ENCODE data around the gene MYH10. TPM values are rescaled to one million over a fixed set of nuclear protein-coding genes. Genes with fewer than 3 reads are reported as not detected.

The MYH10 gene
- total RNA-seq, 3 donors from 2014 or later, result 2.2 to 3.2 (median 2.9) TPM

DNA sequence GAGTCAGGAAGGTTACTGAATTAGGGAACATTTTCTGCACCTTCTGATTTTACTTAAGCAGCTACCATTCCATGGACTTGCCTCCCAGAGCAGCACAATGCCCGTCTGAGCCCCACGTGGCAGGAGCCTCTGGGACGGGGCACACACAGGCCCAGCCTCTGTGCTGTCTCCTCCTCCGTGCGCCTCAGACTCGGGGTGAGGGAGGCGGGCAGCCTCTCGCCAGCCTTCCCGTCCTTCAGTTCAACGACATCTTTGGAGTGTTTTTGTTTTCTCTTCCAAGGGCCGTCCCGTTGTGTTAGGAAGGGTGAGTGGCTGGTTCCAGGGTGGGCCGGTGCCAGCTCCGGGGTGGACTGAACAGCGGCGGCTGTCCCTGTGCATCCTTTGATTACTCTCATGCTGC is 163.0 kb downstream of the MYH10 start:
- no peak for DNase-seq
- Mint-ChIP-seq H3K27me3 (ENCODE audit: low read depth) (no peaks in the 10 kb centered on the region), H3K36me3 (ENCODE audit: insufficient read depth) (peaks cover 38% of the 10 kb centered on the region), H3K4me1 (ENCODE audit: low read depth) (peaks cover 14% of the 10 kb centered on the region), H3K4me3 (no peak overlapping the region), H3K9me3 (no peaks in the 10 kb centered on the region)
- ATAC-seq, result no peak

DNA sequence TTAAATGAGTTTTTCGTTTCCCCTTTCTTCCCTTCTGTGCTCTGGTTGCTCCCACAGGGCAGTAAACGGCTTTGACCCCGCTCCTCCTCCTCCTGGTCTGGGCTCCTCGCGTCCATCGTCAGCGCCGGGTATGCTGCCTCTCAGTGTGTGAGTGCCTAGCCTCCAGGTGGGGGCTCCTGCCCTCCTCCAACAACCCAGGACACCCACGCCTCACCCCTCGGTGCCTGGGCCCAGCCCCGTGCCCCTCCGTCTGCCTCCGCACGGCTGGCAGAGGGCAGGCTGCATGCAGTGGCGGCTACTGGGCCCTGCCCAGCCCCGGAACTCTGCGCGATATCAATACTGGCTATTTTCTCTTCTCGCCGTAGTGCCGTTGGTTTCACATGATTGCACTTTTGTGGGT is 163.7 kb downstream of the MYH10 start:
- H3K4me3 Mint-ChIP-seq, result no peak overlapping the region
- H3K36me3 Mint-ChIP-seq (ENCODE audit: insufficient read depth), result peaks cover 38% of the 10 kb centered on the region
- ATAC-seq, result no peak
- H3K9me3 Mint-ChIP-seq, result no peaks in the 10 kb centered on the region
- no peak for DNase-seq
- no peaks in the 10 kb centered on the region for H3K27me3 Mint-ChIP-seq (ENCODE audit: low read depth)
- peaks cover 14% of the 10 kb centered on the region for H3K4me1 Mint-ChIP-seq (ENCODE audit: low read depth)

DNA sequence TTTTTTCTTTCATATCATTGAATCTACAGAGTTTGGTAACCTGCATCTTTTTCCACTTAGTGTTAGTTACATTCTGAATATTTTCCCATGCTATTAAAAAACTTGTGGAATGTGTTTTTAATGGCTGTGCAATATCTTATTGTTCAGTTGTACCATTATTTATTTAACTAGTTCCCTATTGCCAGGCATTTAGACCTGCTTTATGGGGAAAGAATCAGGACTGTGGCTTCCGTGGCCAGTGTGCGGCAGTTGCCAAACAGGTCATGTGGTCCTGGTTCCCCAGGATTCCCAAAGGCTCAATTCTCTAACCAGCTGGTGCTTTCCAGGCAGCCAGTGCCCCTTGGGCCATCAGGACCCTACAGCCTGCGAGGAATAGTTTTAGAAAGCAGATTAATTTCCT is 164.1 kb downstream of the MYH10 start:
- Mint-ChIP-seq H3K4me3 (no peak overlapping the region), H3K36me3 (ENCODE audit: insufficient read depth) (peaks cover 37% of the 10 kb centered on the region), H3K9me3 (no peaks in the 10 kb centered on the region), H3K27me3 (ENCODE audit: low read depth) (no peaks in the 10 kb centered on the region), H3K4me1 (ENCODE audit: low read depth) (peaks cover 14% of the 10 kb centered on the region)
- no peak for DNase-seq
- ATAC-seq, result no peak

DNA sequence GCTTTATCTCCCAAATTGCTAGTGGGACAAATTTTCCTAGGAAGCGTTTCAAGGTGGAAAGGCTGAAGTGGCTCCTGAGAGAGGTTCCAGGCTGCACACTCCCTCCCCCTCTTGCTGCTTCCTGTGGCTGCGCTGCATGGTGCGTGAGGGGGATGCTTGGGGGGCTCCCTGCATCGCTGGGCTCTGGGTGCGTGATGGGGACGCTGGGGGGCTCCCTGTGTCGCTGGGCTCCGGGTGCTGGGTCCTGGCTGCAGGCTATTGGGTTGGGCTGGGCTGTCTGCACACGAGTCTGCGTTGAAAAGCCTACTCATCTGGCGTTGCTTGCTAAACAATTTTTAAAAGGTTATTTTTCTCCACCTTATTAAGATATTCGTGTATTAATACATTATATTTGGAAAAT is 164.8 kb downstream of the MYH10 start:
- DNase-seq, result no peak
- no peak for ATAC-seq
- H3K9me3 Mint-ChIP-seq, result no peaks in the 10 kb centered on the region
- no peaks in the 10 kb centered on the region for H3K27me3 Mint-ChIP-seq (ENCODE audit: low read depth)
- no peak overlapping the region for H3K4me3 Mint-ChIP-seq
- peaks cover 14% of the 10 kb centered on the region for H3K4me1 Mint-ChIP-seq (ENCODE audit: low read depth)
- peaks cover 38% of the 10 kb centered on the region for H3K36me3 Mint-ChIP-seq (ENCODE audit: insufficient read depth)

DNA sequence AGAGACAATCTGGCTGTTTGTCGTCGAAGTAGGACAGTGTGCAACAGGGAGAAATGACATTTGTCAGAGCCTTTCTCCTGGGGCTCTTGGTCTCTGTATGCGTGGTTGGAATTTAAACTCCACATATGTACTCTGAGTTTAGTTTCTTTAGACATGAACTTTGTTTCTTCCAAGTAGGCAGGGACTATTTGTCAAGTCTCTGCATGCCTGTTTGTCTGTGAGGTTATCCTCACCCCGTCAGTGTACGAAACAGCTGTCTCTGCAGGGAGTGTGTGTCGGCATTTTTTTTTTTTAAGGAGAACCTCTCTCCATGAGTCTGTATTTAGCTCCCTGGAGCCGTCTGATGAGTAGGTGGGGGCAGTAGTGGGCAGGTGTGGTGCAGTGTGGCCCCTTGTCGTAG is 165.2 kb downstream of the MYH10 start:
- Mint-ChIP-seq H3K4me1 (ENCODE audit: low read depth) (peaks cover 14% of the 10 kb centered on the region), H3K27me3 (ENCODE audit: low read depth) (no peaks in the 10 kb centered on the region), H3K9me3 (no peaks in the 10 kb centered on the region), H3K36me3 (ENCODE audit: insufficient read depth) (peaks cover 39% of the 10 kb centered on the region), H3K4me3 (no peak overlapping the region)
- DNase-seq, result no peak
- ATAC-seq, result no peak

DNA sequence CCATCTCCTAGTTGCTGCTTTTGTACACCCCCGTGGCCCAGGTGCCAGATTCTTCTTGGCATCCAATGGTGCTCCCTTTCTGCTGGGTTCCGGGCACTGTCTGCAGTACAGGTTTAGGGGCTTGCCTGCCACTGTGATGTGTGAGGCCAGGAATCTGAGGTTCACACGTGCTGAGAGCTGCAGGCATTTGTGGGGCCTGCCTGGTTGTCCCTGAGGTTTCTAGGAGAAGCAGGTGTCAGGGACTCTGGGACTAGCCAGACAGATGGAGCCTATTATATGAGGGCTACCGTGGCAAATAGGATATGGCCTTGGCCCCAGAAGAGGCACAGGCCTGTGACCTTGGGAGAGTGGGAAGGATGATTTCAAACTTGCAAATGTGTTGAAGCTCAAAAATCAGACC is 165.6 kb downstream of the MYH10 start:
- H3K27me3 Mint-ChIP-seq (ENCODE audit: low read depth), result no peaks in the 10 kb centered on the region
- no peaks in the 10 kb centered on the region for H3K9me3 Mint-ChIP-seq
- ATAC-seq (no peak), DNase-seq (no peak)
- H3K4me1 Mint-ChIP-seq (ENCODE audit: low read depth), result peaks cover 14% of the 10 kb centered on the region
- H3K4me3 Mint-ChIP-seq, result no peak overlapping the region
- peaks cover 39% of the 10 kb centered on the region for H3K36me3 Mint-ChIP-seq (ENCODE audit: insufficient read depth)

DNA sequence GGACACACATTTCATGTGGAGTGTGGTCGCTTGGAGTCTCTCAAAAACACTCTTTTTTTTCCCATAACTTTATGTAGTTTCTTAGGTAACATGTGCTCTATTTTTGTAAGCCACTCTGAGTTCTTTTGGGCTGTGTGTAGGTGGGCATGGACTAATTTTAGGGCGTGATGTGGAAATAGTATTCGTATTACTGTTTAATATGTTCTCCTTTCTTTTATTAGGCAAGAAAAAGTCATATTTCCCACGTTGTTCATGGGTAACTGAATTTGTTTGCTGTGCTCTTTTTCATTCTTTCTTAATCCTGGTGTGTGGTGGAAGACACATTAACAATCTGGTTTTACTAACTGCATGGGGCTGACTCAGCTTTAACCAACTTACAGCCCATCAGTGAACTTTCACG is 167.4 kb downstream of the MYH10 start:
- H3K9me3 Mint-ChIP-seq, result no peaks in the 10 kb centered on the region
- no peaks in the 10 kb centered on the region for H3K27me3 Mint-ChIP-seq (ENCODE audit: low read depth)
- peaks cover 18% of the 10 kb centered on the region for H3K4me1 Mint-ChIP-seq (ENCODE audit: low read depth)
- DNase-seq (no peak), ATAC-seq (no peak)
- no peak overlapping the region for H3K4me3 Mint-ChIP-seq
- peaks cover 46% of the 10 kb centered on the region for H3K36me3 Mint-ChIP-seq (ENCODE audit: insufficient read depth)

DNA sequence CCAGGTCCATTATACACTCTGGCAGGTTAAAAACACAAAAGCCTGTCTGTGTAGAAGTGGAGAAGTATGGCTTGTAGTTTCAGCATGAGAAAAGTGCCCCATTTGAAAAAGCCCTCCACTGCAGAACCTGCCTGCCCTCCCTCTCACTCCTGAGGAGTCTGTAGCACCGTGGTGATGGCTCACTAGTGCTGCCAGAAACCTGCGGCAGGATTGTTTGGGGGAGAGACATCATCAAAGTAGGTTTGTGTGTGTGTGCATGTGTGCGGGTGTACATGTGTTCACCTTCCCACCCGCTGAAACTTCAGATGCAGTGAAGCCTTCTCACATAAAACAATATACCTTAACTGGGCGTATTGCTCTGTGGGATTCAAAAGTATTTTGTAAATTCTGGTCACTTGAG is 168.0 kb downstream of the MYH10 start:
- Mint-ChIP-seq H3K4me1 (ENCODE audit: low read depth) (peaks cover 20% of the 10 kb centered on the region), H3K9me3 (no peaks in the 10 kb centered on the region), H3K36me3 (ENCODE audit: insufficient read depth) (peaks cover 44% of the 10 kb centered on the region), H3K27me3 (ENCODE audit: low read depth) (no peaks in the 10 kb centered on the region), H3K4me3 (no peak overlapping the region)
- DNase-seq, result no peak
- no peak for ATAC-seq

DNA sequence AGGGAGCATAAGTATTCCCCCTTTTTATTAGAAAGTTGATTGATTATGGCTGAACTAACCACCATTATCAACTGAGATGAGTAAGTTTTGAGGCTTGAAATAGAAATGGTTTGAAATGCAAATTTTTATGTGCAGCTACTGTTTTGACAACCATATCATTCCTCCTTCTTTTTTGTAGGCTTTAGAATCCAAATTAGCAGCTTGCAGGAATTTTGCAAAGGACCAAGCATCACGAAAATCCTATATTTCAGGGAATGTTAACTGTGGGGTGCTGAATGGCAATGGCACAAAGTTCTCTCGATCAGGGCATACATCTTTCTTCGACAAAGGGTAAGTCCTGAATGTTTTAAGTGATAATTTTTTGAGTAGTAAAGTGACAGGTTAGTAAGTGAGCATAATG is 170.7 kb downstream of the MYH10 start:
- Mint-ChIP-seq H3K4me3 (no peak overlapping the region), H3K4me1 (ENCODE audit: low read depth) (peaks cover 21% of the 10 kb centered on the region), H3K9me3 (no peaks in the 10 kb centered on the region), H3K36me3 (ENCODE audit: insufficient read depth) (peaks cover 53% of the 10 kb centered on the region), H3K27me3 (ENCODE audit: low read depth) (no peaks in the 10 kb centered on the region)
- ATAC-seq (no peak), DNase-seq (no peak)

DNA sequence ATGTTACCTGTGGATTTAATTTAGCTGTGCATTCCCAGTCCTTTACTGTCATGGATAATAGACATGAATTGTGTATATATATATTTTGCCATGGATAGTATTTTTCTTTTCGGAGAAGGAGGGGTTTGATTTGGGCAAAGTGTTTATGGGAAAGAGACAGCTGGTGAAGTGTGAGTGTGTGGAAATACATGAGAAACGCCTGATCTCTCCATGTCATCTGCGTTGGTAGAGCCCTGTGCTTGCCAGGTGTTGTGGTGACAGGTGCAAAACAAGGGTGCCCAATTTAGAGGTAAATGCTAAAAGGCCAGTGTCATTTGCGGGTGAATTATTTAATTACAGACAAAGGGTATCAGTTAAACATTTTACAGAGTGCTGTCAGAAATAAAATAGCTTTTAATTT is 171.4 kb downstream of the MYH10 start:
- Mint-ChIP-seq H3K9me3 (no peaks in the 10 kb centered on the region), H3K27me3 (ENCODE audit: low read depth) (no peaks in the 10 kb centered on the region), H3K36me3 (ENCODE audit: insufficient read depth) (peaks cover 50% of the 10 kb centered on the region), H3K4me1 (ENCODE audit: low read depth) (peaks cover 18% of the 10 kb centered on the region), H3K4me3 (no peak overlapping the region)
- no peak for ATAC-seq
- no peak for DNase-seq

DNA sequence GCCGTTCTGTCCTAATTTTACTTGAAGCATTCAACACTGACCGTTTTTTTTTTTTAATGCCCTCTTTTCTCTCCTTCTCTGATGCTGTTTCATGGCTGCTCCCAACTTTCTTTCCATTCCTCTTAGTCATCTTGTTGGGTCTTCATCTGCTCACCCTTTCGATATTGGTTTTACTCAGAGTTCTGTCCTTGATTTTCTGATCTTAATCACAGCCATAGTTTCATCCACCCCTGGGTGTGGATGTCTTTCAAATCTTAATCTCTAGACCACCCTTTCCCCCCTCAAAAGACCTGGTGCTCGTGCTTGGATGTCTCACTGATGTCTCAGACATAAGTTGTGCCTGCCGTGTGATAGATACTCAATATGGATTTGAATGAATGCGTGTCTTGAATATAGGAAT is 172.4 kb downstream of the MYH10 start:
- DNase-seq (no peak), ATAC-seq (no peak)
- Mint-ChIP-seq H3K36me3 (ENCODE audit: insufficient read depth) (peaks cover 45% of the 10 kb centered on the region), H3K27me3 (ENCODE audit: low read depth) (no peaks in the 10 kb centered on the region), H3K4me3 (no peak overlapping the region), H3K9me3 (no peaks in the 10 kb centered on the region), H3K4me1 (ENCODE audit: low read depth) (peaks cover 15% of the 10 kb centered on the region)

DNA sequence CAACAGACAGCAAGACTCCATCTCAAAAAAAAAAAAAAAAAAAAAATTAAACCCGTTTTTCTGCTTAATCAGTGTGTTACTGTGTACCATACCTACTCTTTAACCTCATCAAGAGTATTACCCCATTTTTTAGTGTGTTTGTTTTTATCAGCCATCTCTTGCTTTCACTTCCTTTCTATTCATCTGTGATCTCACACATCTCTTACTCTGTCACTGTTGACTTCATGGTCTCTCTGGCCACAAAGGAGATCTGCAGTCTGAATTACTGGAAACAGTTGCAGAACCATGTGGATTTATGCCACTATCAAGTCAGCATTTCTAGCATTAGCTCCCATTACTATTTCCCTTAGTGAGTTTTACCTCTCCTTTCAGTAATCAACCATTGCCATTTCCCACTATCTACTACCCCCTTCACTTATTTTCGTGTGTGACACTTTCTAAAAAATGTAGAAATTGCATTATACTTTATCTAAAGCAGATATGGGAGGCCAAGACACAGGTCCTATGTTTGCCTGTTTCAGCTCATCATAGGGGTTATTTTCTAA is 174.8 kb downstream of the MYH10 start:
- no peak overlapping the region for H3K4me3 Mint-ChIP-seq
- peaks cover 49% of the 10 kb centered on the region for H3K36me3 Mint-ChIP-seq (ENCODE audit: insufficient read depth)
- no peaks in the 10 kb centered on the region for H3K9me3 Mint-ChIP-seq

DNA sequence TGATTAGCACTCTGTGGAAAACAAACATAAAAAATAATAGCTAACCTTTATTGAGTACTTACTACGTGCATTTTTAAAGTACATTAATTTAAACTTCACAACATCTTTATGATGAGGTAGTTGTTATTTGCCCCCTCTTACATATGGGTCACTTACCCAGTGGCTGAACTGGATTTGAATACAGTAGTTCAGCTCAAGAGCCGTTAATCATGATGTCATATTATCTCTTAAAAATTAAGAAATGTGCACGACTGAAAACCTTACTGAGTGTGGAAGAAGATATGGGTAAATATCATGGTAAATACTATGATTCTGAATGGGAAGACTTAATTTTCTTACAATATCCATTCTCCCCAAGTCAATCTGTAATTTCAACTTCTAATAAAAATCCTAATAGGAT is 177.2 kb downstream of the MYH10 start:
- ATAC-seq (no peak), DNase-seq (no peak)
- peaks cover 14% of the 10 kb centered on the region for H3K4me1 Mint-ChIP-seq (ENCODE audit: low read depth)
- H3K36me3 Mint-ChIP-seq (ENCODE audit: insufficient read depth), result peaks cover 49% of the 10 kb centered on the region
- H3K4me3 Mint-ChIP-seq, result no peak overlapping the region
- H3K27me3 Mint-ChIP-seq (ENCODE audit: low read depth), result no peaks in the 10 kb centered on the region
- no peaks in the 10 kb centered on the region for H3K9me3 Mint-ChIP-seq

More for the DNA sequence above, 174.8 kb downstream of the MYH10 start:
- ATAC-seq, result no peak
- Mint-ChIP-seq H3K4me1 (ENCODE audit: low read depth) (peaks cover 14% of the 10 kb centered on the region), H3K27me3 (ENCODE audit: low read depth) (no peaks in the 10 kb centered on the region)
- DNase-seq, result no peak

DNA sequence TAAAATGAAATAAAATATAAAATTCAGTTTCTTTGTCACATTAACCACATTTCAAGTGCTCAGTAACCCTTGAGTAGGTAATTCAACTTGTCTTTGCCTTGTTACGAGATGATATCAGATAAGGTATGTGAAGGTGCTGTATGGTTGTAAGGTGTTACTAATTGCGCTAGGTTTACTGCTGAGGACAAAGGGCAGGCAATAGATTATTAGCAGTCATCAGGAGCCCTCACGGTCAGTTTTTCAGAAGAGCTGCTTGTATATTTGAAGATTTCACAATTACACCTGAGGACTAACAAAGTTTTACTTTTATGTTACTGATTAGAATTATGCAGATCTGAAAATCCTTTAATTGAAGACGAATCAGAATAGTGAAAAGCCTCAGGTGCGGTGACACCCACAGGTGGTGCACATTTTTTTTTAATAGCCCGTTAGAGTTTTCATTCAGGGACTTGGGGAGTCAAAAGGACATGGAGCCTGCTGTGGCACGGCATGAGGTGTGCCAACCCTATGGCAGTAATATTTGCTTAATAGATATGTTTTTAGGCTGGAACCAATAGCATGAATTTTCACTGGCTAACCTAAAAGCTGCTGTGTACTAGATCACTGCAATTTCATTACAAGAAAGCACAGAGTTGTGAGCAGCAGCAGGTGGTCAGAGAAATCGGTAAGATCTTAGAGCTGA is 178.5 kb downstream of the MYH10 start:
- ATAC-seq (no peak), DNase-seq (no peak)
- Mint-ChIP-seq H3K27me3 (ENCODE audit: low read depth) (no peaks in the 10 kb centered on the region), H3K4me3 (no peak overlapping the region), H3K4me1 (ENCODE audit: low read depth) (peaks cover 7% of the 10 kb centered on the region), H3K36me3 (ENCODE audit: insufficient read depth) (peaks cover 47% of the 10 kb centered on the region), H3K9me3 (no peaks in the 10 kb centered on the region)

DNA sequence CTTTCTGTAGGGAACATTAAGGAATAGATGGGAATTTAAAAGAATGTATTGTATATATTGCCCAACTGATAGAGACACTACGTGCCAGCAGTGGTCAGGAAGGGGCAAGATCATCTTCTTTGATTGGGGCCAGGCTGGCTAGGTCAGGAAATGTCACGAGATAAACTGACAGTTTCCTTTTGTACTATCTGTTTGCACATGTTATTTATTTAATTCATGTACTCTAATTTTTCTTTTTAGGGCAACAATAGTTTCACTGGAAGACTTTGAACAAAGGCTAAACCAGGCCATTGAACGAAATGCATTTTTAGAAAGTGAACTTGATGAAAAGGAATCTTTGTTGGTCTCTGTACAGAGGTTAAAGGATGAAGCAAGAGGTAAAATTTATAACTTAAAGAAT is 182.2 kb downstream of the MYH10 start:
- H3K9me3 Mint-ChIP-seq, result no peaks in the 10 kb centered on the region
- ATAC-seq (no peak), DNase-seq (no peak)
- no peak overlapping the region for H3K4me3 Mint-ChIP-seq
- H3K27me3 Mint-ChIP-seq (ENCODE audit: low read depth), result no peaks in the 10 kb centered on the region
- H3K36me3 Mint-ChIP-seq (ENCODE audit: insufficient read depth), result peaks cover 50% of the 10 kb centered on the region
- H3K4me1 Mint-ChIP-seq (ENCODE audit: low read depth), result peaks cover 11% of the 10 kb centered on the region

All from activated T-cell treated with anti-CD3 and anti-CD28 coated beads, Interleukin-2, amount 50 U/mL, for 4 hours (primary cell).